ENCODE data around the gene NIN.

DNA sequence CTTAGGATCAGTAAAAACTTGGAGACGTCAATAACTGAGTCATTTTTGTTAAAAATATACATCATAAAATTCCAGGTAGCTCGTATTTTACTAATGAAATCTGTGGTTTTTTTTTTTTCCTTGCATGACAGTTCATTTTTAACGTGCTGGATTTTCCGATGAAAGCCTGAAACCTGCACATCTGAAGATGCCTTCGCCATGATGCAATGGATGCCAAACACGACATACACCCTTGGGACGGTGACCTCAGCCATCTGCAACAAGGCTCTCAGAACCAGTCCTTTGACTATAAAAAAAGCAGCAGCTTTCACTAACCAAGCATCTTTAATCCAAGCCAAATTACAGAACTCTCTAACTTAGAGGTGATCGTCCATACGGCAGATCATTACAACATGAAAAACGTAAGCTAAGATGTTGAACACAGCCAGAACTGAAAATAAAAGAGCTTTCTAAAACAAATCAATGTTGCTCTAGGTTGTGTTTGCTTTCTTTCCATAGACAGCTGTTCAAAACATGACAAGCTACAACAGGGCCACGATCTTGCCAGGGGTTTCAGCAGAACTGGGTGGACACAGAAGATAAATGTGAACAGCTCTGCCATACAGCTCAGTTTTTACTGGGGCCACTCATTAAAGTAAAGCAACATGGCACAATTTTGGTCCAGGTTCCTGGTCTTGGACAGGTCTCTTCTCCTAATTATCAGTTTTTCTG is 7.8 kb downstream of the NIN start:
- TF ChIP-seq CTCF (conservative IDR thresholded peaks at IDR 0.05 in 1 of 2, IDR thresholded peaks at IDR 0.05 in 1 of 2; ENCODE audit: low read depth in 1 of 2, low read length in 2 of 2) (no peak), EZH2 (IDR thresholded peaks at IDR 0.05; ENCODE audit: low read length, missing control alignments) (no peak)
